AG09309 (cell line): ENCODE results near the gene TRIP11.

Source experiments
- DNase-seq: peaks from one replicate; pipeline ENCODE4 v3.0.0-alpha.2; 2010; ENCODE audit warnings: low read depth
- H3K4me3 ChIP-seq: 2 replicates; pipeline ENCODE4 v1.5.1; 2011; ENCODE audit warnings: mild to moderate bottlenecking, low read depth, low read length, moderate library complexity; ENCODE audit not compliant: control insufficient read depth
- TF ChIP-seq, protein P1 (sequence below): IDR thresholded peaks from 2 replicates; pipeline ENCODE4 v1.5.1; 2011; ENCODE audit warnings: mild to moderate bottlenecking, low read depth, low read length, inconsistent platforms; ENCODE audit not compliant: insufficient read depth, control insufficient read depth; ENCODE audit errors: missing control alignments

The TRIP11 gene

DNA sequence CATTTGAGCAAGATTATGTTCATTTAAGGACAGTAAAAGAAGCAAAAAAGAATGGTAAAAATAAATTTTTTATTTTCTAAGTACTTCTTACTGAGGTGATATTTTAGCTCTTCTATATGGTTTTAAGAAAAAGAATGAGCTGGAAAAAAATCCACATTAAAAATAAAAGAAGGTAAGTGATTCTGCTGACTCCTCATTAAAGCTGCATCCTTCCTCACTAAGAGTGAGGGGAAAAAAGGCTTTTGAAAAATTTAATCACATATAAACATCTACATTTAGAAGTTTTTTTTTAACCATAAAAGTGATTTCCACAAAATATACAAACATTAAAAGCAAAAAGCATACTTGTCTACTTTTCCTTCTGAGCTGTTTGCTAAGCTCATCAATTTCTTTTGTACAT is 64.1 kb downstream of the TRIP11 start:
- no peak overlapping the region for H3K4me3 ChIP-seq
- TF ChIP-seq, protein P1, sequence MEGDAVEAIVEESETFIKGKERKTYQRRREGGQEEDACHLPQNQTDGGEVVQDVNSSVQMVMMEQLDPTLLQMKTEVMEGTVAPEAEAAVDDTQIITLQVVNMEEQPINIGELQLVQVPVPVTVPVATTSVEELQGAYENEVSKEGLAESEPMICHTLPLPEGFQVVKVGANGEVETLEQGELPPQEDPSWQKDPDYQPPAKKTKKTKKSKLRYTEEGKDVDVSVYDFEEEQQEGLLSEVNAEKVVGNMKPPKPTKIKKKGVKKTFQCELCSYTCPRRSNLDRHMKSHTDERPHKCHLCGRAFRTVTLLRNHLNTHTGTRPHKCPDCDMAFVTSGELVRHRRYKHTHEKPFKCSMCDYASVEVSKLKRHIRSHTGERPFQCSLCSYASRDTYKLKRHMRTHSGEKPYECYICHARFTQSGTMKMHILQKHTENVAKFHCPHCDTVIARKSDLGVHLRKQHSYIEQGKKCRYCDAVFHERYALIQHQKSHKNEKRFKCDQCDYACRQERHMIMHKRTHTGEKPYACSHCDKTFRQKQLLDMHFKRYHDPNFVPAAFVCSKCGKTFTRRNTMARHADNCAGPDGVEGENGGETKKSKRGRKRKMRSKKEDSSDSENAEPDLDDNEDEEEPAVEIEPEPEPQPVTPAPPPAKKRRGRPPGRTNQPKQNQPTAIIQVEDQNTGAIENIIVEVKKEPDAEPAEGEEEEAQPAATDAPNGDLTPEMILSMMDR: no peak
- no peak for DNase-seq

DNA sequence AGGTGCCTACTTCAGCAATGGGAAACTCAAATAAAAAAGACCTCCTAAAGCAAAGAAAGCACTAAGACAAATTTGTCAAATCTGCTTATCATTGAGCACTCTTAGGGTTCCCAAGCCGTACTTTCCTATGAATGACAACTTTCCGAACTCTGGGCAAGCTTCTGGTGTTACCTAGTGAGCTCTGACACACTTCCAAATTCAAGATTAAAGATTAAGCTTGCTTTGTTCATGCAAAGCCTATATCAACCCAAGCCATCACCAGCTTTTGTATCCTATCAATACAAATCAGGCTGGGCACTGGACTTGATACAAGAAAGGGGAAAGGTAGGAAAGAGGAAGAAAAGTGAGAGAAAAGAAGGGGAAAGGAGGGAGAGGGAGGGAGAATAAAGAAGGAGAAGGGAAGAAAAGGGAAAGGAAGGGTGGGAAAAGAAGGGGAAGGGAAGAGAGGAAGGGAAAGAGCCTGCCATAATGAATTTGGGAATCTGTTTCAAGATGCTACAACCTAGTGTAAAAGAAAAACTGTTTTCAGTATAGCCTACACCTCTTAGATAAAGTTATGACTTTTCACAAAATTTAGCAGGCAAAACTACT is 68.6 kb downstream of the TRIP11 start:
- H3K4me3 ChIP-seq: no peak overlapping the region
- no peak for DNase-seq
- TF ChIP-seq, protein P1: no peak

DNA sequence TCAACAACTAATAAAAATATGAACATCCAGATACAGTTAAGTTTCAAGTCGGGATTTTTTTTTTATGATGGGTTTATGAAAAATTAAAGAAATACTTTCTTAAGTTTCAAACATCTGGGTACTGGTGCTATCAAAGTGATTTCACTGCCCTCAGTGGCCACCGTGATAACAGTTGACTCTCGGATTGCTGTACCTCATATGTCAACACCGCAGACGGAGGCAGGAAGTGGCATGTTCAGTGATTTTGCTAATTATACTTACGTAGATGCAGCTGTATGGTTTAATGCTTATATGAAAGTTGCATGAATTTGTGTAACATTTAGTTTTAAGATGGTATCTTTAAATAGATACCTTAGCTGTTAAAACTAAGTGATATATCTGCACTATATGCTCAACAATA is 71.6 kb downstream of the TRIP11 start:
- no peak overlapping the region for H3K4me3 ChIP-seq
- no peak for DNase-seq
- TF ChIP-seq, protein P1: no peak

DNA sequence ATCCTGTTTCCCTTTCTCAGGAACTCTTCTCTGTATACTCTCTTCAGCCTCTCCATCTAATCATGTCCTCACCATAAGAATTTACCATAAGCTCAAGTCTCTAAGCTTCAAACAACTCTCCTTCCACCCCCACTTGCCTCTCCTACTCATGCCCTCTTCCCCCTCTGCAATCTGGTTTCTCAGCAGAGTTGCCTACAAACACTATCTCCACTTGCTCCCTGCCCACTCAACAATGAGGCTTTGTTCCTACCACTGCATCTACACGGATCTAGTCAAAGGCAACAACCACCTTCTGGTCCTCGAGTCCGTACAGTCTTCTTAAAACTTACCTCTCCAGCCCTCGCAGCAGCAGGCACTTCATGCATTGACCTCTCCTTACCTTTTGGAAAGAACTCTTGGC is 75.1 kb downstream of the TRIP11 start:
- H3K4me3 ChIP-seq: no peak overlapping the region
- no peak for DNase-seq
- TF ChIP-seq, protein P1: no peak

DNA sequence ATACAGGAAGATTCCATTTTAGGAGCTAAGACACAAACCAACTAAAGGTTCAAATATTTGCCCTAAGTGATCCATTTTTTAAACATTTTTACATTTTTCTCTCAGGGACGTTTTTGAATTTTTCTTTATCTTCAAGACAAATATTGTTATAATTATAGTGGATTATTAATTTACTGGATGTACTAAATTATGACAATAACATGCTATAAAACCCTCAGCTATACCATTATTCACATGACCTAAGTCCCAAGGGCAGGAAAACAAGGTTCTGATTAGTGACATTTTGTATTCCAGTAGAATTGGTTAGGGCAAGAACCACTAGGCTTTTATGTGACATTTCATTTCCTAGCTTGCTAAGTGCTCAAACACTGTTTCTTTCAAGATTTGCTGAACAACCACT is 75.8 kb downstream of the TRIP11 start:
- DNase-seq: no peak
- H3K4me3 ChIP-seq: no peak overlapping the region
- TF ChIP-seq, protein P1: no peak

DNA sequence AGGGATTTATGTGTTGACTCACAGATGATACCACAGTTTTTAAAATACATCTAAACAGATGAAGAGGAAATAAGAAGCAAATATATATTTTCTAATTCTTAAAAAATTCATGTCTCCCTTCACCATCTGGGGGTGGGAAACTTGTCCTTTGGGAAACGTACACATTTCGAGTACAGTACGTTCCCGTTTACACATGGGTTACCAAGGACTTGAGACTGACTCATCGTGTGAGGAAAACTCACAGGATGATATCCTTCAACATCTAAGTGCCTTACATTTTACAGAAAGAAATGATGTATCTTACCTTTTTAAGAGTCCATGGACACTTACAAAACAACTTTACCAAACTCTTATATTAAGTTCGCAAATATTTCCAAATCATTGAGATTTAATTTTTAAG is 76.4 kb downstream of the TRIP11 start:
- no peak overlapping the region for H3K4me3 ChIP-seq
- TF ChIP-seq, protein P1: no peak
- no peak for DNase-seq
